ENCODE measurements around the gene SOST.

- TF ChIP-seq RXRA (IDR thresholded peaks at IDR 0.05; ENCODE audit: borderline replicate concordance, low read depth): no peak
- TF ChIP-seq MXI1 (IDR thresholded peaks at IDR 0.05; ENCODE audit: low read depth, low read length): no peak
- no peak for TF ChIP-seq MAX (IDR thresholded peaks at IDR 0.05; ENCODE audit: low read depth)
- TF ChIP-seq RAD21 (IDR thresholded peaks at IDR 0.05; ENCODE audit: low read length): no peak
- no peak for TF ChIP-seq FOXJ3 (CRISPR knock-in tag; IDR thresholded peaks at IDR 0.05)
- no peak for TF ChIP-seq USF2 (IDR thresholded peaks at IDR 0.05; ENCODE audit: borderline replicate concordance, low read depth, low read length)
- no peak for TF ChIP-seq POLR2AphosphoS5 (IDR thresholded peaks at IDR 0.05; ENCODE audit: low read depth, low read length)
- no peak for TF ChIP-seq SMC3 (IDR thresholded peaks at IDR 0.05; ENCODE audit: low read depth, low read length)
- no peak for TF ChIP-seq CTCF (IDR thresholded peaks at IDR 0.05)
- no peak for TF ChIP-seq REST (IDR thresholded peaks at IDR 0.05; ENCODE audit: low read depth, low read length)
- no peak for TF ChIP-seq TAF1 (IDR thresholded peaks at IDR 0.05; ENCODE audit: borderline replicate concordance, low read depth, low read length)
- no peak for TF ChIP-seq YY1 (IDR thresholded peaks at IDR 0.05; ENCODE audit: low read depth)
Measured at GRCh38 chr17:43757171-43757660, 1.4 kb downstream of the SOST start.
